HG02623 (cell line): ENCODE measurements around the gene CSNK1A1.

Experiments used
- ATAC-seq: cut with Tn5 transposase; IDR thresholded peaks from one replicate; pipeline ENCODE4 v1.9.1; 2021; ENCODE audit warnings: moderate library complexity; ENCODE audit not compliant: unreplicated experiment

Gene CSNK1A1

GRCh38 chr5:149575131-149575530 is 23.9 kb upstream of the CSNK1A1 start:
- ATAC-seq = no peak

DNA sequence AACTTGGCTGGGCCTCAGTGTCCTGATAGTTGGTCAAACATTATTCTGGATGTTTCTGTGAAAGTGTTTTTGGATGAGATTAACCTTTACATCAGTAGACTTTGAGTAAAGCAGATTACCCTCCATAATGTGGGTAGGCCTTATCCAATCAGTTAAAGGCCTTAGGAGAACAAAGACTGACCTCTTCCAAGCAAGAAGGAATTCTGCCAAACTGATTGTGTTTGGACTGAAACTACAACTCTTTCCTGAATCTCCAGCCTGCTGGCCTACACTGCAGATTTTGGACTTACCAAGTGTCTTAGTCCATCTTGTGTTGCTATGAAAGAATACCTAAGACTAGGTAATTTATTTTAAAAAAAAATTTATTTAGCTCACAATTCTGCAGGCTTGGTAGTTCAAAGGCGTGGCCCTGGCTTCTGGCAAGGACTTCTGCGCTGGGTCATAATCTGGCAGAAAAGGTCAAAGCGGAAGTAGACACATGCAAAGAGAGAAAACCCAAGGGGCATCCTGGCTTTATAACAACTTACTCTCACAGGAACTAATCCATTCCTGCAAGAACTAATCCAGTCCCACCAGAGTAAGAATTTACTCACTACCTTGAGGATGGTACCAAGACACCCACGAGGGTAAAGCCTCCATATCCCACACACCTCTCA is 21.5 kb upstream of the CSNK1A1 start:
- ATAC-seq = no peak

- ATAC-seq = no peak
These were observed 20.9 kb upstream of the CSNK1A1 start for GRCh38 chr5:149572170-149572569.

GRCh38 chr5:149567226-149567625 is 16.0 kb upstream of the CSNK1A1 start:
- ATAC-seq = no peak

DNA sequence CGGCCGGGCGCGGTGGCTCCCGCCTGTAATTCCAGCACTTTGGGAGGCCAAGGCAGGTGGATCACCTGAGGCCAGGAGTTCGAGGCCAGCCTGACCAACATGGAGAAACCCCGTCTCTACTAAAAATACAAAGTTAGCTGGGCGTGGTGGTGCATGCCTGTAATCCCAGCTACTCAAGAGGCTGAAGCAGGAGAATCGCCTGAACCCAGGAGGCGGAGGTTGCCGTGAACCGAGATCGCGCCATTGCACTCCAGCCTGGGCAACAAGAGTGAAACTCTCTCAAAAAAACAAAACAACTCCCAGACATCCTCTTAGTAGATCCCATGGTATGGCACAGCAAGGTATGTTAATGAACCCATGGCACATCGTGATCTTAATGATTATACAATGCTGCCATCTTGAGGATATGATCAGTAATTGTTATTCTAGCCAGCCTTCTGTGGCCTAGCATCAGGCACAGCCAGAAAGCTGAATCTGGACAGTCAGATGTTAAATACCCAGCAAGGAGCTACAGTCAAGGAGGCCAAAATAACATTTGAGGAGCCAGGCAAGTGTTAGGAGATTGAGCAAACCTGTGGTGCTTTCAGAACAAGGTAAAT is 13.4 kb upstream of the CSNK1A1 start:
- peak; percentile 88 for ATAC-seq

- no peak for ATAC-seq
These were observed 12.2 kb upstream of the CSNK1A1 start for GRCh38 chr5:149563466-149563865.

DNA sequence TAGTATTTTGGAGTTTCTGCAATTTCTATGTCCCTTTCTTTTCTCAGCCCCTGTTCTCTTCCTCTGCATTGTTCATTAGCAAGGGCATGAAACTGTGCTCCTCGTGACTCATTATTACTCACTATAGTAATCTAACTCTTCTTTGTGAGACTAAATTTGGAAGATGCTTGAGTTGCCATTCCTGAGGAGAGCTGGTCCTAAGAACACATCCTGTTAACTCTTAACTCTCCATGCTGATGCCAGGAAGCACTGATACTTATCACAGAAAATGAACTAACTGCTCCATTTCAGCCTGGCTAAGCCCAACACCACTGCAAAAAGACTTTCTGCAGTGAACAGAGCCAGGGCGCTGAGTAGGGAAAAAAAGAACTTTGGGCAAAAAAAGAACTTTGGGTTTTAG is 10.6 kb upstream of the CSNK1A1 start:
- ATAC-seq = no peak

DNA sequence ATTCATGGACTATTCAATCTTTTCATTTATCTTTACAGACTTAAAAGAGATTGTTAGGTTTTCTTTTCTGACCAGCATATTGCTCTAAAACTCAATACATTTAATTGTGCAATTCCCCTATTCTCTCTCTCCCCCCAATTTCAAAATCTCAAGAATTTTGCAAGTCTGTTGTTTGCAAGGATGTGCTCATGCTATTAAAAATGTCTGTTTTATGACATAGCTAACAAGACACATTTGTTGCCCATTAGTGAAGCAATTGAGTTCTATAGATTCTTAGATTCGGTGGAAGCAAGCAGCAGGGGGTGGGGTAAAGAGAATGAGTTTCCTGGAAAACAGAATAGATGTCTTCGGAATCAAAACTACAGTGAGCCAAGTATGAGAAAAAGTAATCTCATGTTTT is 8.5 kb upstream of the CSNK1A1 start:
- ATAC-seq = no peak

DNA sequence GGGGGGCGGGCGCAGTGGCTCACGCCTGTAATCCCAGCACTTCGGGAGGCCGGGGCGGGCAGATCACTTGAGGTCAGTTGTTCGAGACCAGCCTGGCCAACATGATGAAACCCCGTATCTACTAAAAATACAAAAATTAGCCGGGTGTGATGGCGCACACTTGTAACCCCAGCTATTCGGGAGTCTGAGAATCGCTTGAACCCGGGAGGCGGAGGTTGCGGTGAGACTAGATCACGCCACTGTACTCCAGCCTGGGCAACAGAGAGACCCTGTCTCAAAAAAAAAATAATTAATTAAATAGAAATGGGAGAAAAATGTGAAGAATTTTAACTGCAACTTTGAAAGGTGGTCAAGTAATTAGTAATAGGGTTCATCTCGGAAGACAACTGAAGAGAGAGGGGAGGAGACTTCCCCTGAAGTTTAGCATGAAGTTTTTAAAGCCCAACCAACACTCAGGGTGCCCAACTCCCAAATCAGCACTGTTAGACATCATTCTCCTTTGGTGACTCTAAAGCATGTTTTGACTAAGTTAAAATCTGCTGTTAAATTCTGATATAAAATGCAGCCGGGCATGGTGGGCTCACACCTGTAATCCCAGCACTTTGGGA is 1.4 kb upstream of the CSNK1A1 start:
- ATAC-seq = no peak

DNA sequence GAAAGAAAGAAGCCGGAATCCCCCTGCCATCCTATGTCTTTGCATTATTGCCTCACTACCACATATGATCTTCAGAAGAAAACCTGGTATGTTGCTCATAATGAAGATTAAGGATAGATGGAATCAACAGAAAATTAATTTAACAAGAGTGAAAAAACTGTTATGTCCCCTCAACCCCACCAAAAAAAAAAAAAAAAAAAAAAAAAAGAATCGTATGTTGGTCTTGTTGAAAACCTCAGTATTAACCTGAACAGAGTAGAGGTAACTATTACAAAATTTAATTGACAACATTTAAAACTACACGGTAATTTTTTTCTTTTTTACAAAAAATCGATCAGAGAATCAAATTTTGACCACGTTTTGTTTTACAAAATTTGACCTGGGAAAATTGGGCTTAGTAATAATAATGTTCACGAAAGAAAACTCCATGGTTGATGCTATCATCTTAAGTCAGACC is 827 bp upstream of the CSNK1A1 start:
- no peak for ATAC-seq

DNA sequence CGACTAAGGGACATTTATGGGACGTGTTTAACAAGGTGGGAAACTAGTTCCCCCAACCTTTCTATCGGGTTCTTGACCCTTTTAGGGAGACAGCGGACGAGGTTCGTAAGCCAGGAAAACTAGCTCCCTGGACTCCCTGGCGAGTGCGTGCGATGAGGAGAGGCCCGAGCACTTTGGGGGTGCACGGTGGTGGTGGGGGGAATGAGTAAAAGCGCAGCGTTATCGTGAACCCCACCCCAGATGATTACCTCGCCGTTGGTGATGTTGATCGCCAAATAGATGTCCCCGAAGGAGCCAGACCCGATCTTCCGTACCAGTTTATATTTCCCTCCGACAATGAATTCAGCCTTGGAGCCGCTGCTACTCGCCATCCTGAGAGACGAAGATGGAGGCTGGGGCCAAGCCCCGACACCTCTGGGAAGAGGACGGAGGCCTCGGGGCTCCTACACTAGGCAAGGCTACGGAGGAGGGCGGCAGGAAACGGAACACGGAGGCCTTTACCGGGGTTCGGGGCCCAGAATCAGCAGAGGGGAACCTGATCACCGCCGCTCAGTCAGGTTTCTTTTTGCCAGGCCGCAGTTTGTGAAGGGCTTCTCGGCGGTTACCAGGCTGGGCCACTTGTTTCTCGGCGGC is 529 bp downstream of the CSNK1A1 start:
- ATAC-seq = no peak

- ATAC-seq = no peak
These were observed 1.0 kb downstream of the CSNK1A1 start for GRCh38 chr5:149550268-149550583.

- ATAC-seq = peak; percentile 31
These were observed 1.6 kb downstream of the CSNK1A1 start for GRCh38 chr5:149549461-149550267.

DNA sequence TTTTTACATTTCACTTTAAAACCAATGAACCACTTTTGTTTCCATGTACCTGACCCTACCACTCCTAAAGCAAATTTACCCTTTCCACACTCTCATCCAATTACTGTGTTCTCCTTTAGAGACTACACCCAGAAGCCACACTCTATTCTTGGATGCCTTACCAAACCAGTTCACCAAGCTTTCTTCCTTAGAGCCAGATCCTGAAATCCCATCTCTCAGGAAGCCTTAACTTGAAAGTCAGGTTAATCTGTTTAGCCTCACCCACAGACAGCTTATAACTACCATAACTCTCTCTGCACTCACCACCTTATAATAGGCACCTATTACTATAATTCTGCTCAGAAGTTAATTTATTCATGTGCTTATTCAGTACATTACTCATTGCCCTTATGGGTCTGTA is 4.3 kb downstream of the CSNK1A1 start:
- no peak for ATAC-seq

DNA sequence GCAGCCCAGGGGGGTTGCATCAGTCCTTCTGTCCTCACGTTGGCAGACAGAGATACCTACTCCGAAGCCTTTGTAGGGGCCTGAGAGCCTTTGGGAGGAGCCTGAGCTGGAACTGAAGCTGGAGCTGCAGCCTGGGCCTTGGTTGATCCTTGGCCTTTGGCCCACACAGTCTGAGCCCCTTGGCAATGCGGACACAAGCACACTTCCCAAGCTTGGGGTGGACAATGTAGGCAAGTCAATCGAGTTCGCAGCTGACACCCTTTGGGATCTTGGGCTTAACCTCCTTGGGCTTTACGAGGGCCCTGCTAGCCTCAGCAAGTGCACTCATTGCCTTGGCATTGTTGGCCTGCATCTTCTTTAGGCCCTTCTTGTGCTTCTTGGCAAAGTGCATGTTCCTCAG is 5.9 kb downstream of the CSNK1A1 start:
- ATAC-seq = no peak

GRCh38 chr5:149544028-149544420 is 7.2 kb downstream of the CSNK1A1 start:
- no peak for ATAC-seq

- no peak for ATAC-seq
These were observed 7.7 kb downstream of the CSNK1A1 start for GRCh38 chr5:149543361-149544027.

DNA sequence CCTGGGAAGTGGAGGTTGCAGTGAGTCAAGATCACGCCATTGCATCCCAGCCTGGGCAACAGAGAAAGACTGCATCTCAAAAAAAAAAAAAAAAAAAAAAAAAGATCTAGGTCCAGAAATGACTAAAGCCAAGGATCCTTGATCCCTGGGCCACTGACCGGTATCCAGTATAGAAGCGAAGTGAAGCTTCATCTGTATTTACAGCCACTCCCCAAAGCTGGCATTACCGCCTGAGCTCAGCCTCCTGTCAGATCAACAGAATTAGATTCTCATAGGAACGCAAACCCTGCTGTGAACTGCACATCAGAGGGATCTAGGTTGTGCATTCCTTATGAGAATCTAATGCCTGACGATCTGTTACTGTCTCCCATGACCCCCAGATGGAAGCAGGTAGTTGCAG is 9.3 kb downstream of the CSNK1A1 start:
- ATAC-seq = no peak

DNA sequence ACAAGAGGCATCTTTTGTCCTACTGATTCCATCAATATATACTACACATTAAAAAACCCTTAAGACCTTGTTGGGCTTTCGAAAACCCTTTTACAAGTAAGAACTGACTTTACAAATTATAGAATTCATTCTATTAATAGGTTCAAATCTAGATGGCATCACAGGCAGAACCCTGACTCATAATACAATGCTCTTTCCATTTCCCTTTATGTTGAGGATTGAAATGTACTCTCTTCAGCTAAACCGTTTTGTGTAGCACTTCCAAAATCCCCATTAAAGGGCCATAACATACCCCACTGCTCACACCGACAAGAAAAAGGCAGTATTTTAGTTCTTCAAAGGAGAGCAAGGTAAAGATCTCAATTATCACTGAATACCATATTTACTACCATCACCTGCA is 11.2 kb downstream of the CSNK1A1 start:
- no peak for ATAC-seq

GRCh38 chr5:149537374-149537975 is 13.8 kb downstream of the CSNK1A1 start:
- no peak for ATAC-seq
